Nucleus accumbens (tissue), 56 donors: Measurements from ENCODE around the gene TSPYL4.

ENCODE experiments used
- DNase-seq, 56 donors: peaks; one replicate each; lab custom pipeline; 2025; lab: John Stamatoyannopoulos, UW

Gene TSPYL4

GRCh38 chr6:116277124-116277523, 23.2 kb upstream of the TSPYL4 start:
- DNase-seq: no peak

- no peak for DNase-seq
These were observed 17.4 kb upstream of the TSPYL4 start for GRCh38 chr6:116271149-116271708.

GRCh38 chr6:116268589-116269293, 14.9 kb upstream of the TSPYL4 start:
- DNase-seq: no peak

- no peak for DNase-seq
These were observed 14.1 kb upstream of the TSPYL4 start for GRCh38 chr6:116267836-116268588.

- no peak for DNase-seq
These were observed 12.9 kb upstream of the TSPYL4 start for GRCh38 chr6:116266803-116267202.

GRCh38 chr6:116265041-116265829, 11.4 kb upstream of the TSPYL4 start:
- DNase-seq: peak in 3 of 56 donors; percentile 3 to 14 (median 11)

GRCh38 chr6:116263353-116263752, 9.5 kb upstream of the TSPYL4 start:
- DNase-seq: no peak

GRCh38 chr6:116258520-116258919, 4.6 kb upstream of the TSPYL4 start:
- no peak for DNase-seq

- DNase-seq: no peak
These were observed 2.8 kb upstream of the TSPYL4 start for GRCh38 chr6:116256694-116257093.

GRCh38 chr6:116255246-116255800, 1.4 kb upstream of the TSPYL4 start:
- no peak for DNase-seq

- DNase-seq: no peak
These were observed 602 bp upstream of the TSPYL4 start for GRCh38 chr6:116254297-116255056.

- DNase-seq: no peak
These were observed 729 bp downstream of the TSPYL4 start for GRCh38 chr6:116253188-116253504.

GRCh38 chr6:116251568-116252384, 2.1 kb downstream of the TSPYL4 start:
- DNase-seq: no peak

- DNase-seq: no peak
These were observed 5.3 kb downstream of the TSPYL4 start for GRCh38 chr6:116248577-116248976.

- DNase-seq: no peak
These were observed 6.6 kb downstream of the TSPYL4 start for GRCh38 chr6:116247285-116247684.

GRCh38 chr6:116246089-116246488, 7.8 kb downstream of the TSPYL4 start:
- no peak for DNase-seq

GRCh38 chr6:116244284-116244683, 9.6 kb downstream of the TSPYL4 start:
- no peak for DNase-seq

- DNase-seq: no peak
These were observed 14.0 kb downstream of the TSPYL4 start for GRCh38 chr6:116239856-116240255.

- no peak for DNase-seq
These were observed 14.6 kb downstream of the TSPYL4 start for GRCh38 chr6:116239256-116239655.
